Muscle of leg (tissue), 11 donors: ENCODE data around the gene AKR1C4. TPM values are rescaled to one million over a fixed set of nuclear protein-coding genes. Genes with fewer than 3 reads are reported as not detected.
"Not testable (repeated sequence)": the region's sequence is repeated elsewhere in the genome, so short reads cannot be mapped to it uniquely, and the experiment has no call there.

ENCODE experiments used
- DNase-seq: peaks from one replicate; pipeline ENCODE4 v3.0.0; 2013
- H3K27ac ChIP-seq: one replicate; pipeline ENCODE4 v1.5.1; 2013; ENCODE audit warnings: mild to moderate bottlenecking, low read length, control low read depth
- H3K27me3 ChIP-seq: one replicate; pipeline ENCODE4 v1.6.1; 2013; ENCODE audit warnings: low read length; ENCODE audit not compliant: control insufficient read depth, insufficient read depth
- H3K36me3 ChIP-seq: one replicate; pipeline ENCODE4 v1.6.1; 2013; ENCODE audit warnings: low read length; ENCODE audit not compliant: control insufficient read depth, insufficient read depth
- H3K4me1 ChIP-seq: one replicate; pipeline ENCODE4 v1.6.1; 2013; ENCODE audit warnings: low read length; ENCODE audit not compliant: control insufficient read depth, insufficient read depth
- H3K4me3 ChIP-seq: one replicate; pipeline ENCODE4 v1.5.1; 2013; ENCODE audit warnings: low read length, control low read depth
- H3K9me3 ChIP-seq: replicated peaks from 2 replicates; pipeline ENCODE4 v1.6.1; 2013; ENCODE audit warnings: low read depth, low read length; ENCODE audit not compliant: control insufficient read depth
- WGBS: methylation state at CpG from one replicate; pipeline ENCODE4 v1.1.5; 2013; ENCODE audit warnings: missing lambda C conversion rate; ENCODE audit not compliant: insufficient coverage; 5-methylcytosine and 5-hydroxymethylcytosine counted together
- polyA plus RNA-seq, 8 donors: library from polyadenylated mRNA; unstranded; fragments of 120-200 nt; gene quantifications; one replicate each; pipeline versions ENCODE4 v1.2.1 to v1.2.3, GENCODE V29; 2013; ENCODE audit warnings: inconsistent platforms in 1 of 8, low replicate concordance in 1 of 8; ENCODE audit not compliant: insufficient read length in 8 of 8, insufficient read depth in 1 of 8
- total RNA-seq: library from RNA; stranded (reverse); fragments of 120-200 nt; gene quantifications from one replicate; pipeline ENCODE4 v1.2.4, GENCODE V29; 2013

Gene AKR1C4
- total and polyA plus RNA-seq, 9 donors: not detected

- no peak for DNase-seq
- no CpG with 5 or more reads among the region's 3 CpGs for WGBS
- no peaks in the 10 kb centered on the region for H3K27me3 ChIP-seq
- no peak overlapping the region for H3K27ac ChIP-seq
- H3K4me1 ChIP-seq: no peaks in the 10 kb centered on the region
- no peak overlapping the region for H3K4me3 ChIP-seq
- H3K9me3 ChIP-seq: peaks cover 2% of the 10 kb centered on the region
- H3K36me3 ChIP-seq: no peaks in the 10 kb centered on the region
Observed at GRCh38 chr10:5198386-5198785, 1.7 kb downstream of the AKR1C4 start.

GRCh38 chr10:5199398-5199797 lies 2.8 kb downstream of the AKR1C4 start:
- no peak for DNase-seq
- Histone ChIP-seq H3K9me3 (peaks cover 4% of the 10 kb centered on the region), H3K4me1 (no peaks in the 10 kb centered on the region), H3K27ac (no peak overlapping the region), H3K27me3 (no peaks in the 10 kb centered on the region), H3K4me3 (no peak overlapping the region), H3K36me3 (no peaks in the 10 kb centered on the region)
- 76% methylated on average over 8 of the region's 8 CpGs for WGBS

- no peak for DNase-seq
- Histone ChIP-seq H3K4me3 (no peak overlapping the region), H3K27ac (no peak overlapping the region), H3K36me3 (no peaks in the 10 kb centered on the region), H3K9me3 (peaks cover 4% of the 10 kb centered on the region), H3K4me1 (no peaks in the 10 kb centered on the region), H3K27me3 (no peaks in the 10 kb centered on the region)
- 86% methylated on average over 2 of the region's 6 CpGs for WGBS
Observed at GRCh38 chr10:5206799-5207198, 10.2 kb downstream of the AKR1C4 start.

GRCh38 chr10:5209776-5210175 lies 13.1 kb downstream of the AKR1C4 start:
- H3K27ac ChIP-seq, H3K9me3 ChIP-seq, H3K36me3 ChIP-seq, H3K4me3 ChIP-seq, DNase-seq, H3K27me3 ChIP-seq, H3K4me1 ChIP-seq: not testable (repeated sequence)
- WGBS: no CpG with 5 or more reads among the region's 1 CpG

GRCh38 chr10:5210261-5210660 lies 13.6 kb downstream of the AKR1C4 start:
- H3K27ac ChIP-seq, H3K4me3 ChIP-seq, H3K4me1 ChIP-seq, H3K27me3 ChIP-seq, DNase-seq, H3K36me3 ChIP-seq, H3K9me3 ChIP-seq: not testable (repeated sequence)
- no CpG with 5 or more reads among the region's 1 CpG for WGBS

DNA sequence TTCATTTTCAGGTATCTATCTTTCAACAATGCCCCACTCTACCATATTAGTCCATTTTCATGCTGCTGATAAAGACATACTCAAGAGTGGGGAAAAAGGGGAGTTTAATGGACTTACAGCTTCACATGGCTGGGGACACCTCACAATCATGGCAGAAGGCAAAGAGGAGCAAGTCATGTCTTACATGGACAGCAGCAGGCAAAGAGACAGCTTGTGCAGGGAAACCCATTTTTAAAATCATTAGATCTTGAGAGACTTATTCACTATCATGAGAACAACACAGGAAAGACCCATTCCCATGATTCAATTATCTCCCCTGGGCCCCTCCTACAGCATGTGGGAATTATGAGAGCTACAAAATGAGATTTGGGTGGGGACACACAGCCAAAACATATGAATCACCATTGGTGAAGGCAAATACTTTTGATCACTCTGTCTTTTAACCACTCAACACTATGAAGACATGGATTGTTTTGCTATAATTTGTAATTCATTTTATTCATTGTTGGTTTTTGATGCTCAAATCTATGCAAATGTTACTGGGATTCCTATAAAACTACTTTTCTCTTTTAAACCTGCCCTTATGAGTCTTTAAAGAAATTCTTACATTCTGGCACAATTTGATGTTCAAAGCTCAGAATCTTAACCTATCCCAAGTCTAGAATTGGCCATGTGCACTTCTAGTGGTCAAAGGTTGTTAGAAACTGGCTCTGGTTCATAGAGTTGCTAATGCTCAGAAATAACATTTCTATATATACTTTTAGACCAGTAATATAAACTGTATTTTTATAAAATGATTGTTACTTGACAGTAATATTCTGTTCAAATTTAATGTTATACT lies 15.3 kb downstream of the AKR1C4 start:
- DNase-seq: no peak

GRCh38 chr10:5216801-5217200 lies 20.2 kb downstream of the AKR1C4 start:
- no CpG with 5 or more reads among the region's 2 CpGs for WGBS
- Histone ChIP-seq H3K27ac (no peak overlapping the region), H3K36me3 (no peaks in the 10 kb centered on the region), H3K27me3 (no peaks in the 10 kb centered on the region), H3K9me3 (no peaks in the 10 kb centered on the region), H3K4me3 (no peak overlapping the region), H3K4me1 (no peaks in the 10 kb centered on the region)
- no peak for DNase-seq

More for the DNA sequence above, 15.3 kb downstream of the AKR1C4 start:
- no peak overlapping the region for H3K27ac ChIP-seq
- no peaks in the 10 kb centered on the region for H3K4me1 ChIP-seq
- H3K4me3 ChIP-seq: no peak overlapping the region
- H3K36me3 ChIP-seq: no peaks in the 10 kb centered on the region
- H3K27me3 ChIP-seq: no peaks in the 10 kb centered on the region
- no peaks in the 10 kb centered on the region for H3K9me3 ChIP-seq

DNA sequence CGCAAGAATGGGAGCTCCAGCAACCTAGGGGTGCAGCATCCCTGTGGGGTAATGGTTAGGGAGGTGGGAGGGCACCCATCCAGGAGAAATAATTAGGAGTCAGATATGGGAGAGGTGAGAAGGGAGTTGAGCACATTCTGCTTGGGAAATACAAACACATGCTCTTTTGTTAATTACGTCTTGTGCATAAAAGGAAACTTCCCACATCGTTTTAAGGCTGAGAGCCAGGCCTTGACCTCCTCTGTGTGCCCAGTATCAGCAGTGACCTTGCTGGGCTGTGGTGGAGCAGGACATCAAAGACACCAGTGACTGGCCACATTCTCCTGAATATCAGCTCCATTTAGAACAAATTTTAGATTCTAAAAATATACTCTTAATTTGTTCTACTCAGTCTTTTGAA lies 22.6 kb downstream of the AKR1C4 start:
- 54% methylated on average over 2 of the region's 3 CpGs for WGBS
- no peak for DNase-seq
- H3K9me3 ChIP-seq: no peaks in the 10 kb centered on the region

DNA sequence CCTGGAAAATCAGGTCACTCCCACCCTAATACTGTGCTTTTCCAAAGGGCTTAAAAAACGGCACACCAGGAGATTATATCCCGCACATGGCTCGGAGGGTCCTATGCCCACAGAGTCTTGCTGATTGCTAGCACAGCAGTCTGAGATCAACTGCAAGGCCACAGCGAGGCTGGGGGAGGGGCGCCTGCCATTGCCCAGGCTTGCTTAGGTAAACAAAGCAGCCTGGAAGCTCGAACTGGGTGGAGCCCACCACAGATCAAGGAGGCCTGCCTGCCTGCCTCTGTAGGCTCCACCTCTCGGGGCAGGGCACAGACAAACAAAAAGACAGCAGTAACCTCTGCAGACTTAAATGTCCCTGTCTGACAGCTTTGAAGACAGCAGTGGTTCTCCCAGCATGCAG lies 26.3 kb downstream of the AKR1C4 start:
- H3K9me3 ChIP-seq, H3K27me3 ChIP-seq, H3K4me1 ChIP-seq, DNase-seq, H3K36me3 ChIP-seq, H3K4me3 ChIP-seq, H3K27ac ChIP-seq: not testable (repeated sequence)
- WGBS: 90% methylated on average over 6 of the region's 7 CpGs

More for the DNA sequence above, 22.6 kb downstream of the AKR1C4 start:
- H3K4me1 ChIP-seq: no peaks in the 10 kb centered on the region
- H3K27me3 ChIP-seq: no peaks in the 10 kb centered on the region
- no peak overlapping the region for H3K4me3 ChIP-seq
- no peaks in the 10 kb centered on the region for H3K36me3 ChIP-seq
- no peak overlapping the region for H3K27ac ChIP-seq

DNA sequence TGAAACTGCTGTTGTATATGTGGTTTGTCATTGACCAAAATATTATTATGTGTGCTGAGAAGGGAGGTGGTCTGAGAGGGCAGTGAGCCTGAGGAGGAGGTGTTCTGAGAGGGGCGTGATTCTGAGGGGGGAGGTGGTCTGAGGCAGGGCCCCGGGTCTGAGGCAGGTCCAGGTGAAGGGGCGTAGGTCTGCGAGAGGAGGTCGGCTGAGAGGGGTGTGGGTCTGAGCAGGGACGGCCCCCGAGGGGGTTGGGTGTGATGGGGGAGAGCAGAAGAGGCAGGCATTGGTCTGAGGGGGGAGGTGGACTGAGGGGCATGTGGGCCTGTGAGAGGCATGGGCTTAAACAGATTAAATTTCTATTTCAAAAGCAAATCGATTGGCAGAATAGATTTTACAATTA lies 32.4 kb downstream of the AKR1C4 start:
- H3K9me3 ChIP-seq: no peaks in the 10 kb centered on the region
- no peak overlapping the region for H3K4me3 ChIP-seq
- H3K27me3 ChIP-seq: no peaks in the 10 kb centered on the region
- no peak for DNase-seq
- H3K4me1 ChIP-seq: no peaks in the 10 kb centered on the region
- 91% methylated on average over 7 of the region's 8 CpGs for WGBS
- no peaks in the 10 kb centered on the region for H3K36me3 ChIP-seq
- no peak overlapping the region for H3K27ac ChIP-seq

- no peak overlapping the region for H3K4me3 ChIP-seq
- H3K27ac ChIP-seq: no peak overlapping the region
- no peaks in the 10 kb centered on the region for H3K27me3 ChIP-seq
- no peak for DNase-seq
- H3K4me1 ChIP-seq: no peaks in the 10 kb centered on the region
- WGBS: 75% methylated on average over 1 of the region's 2 CpGs
- no peaks in the 10 kb centered on the region for H3K36me3 ChIP-seq
- H3K9me3 ChIP-seq: no peaks in the 10 kb centered on the region
Observed at GRCh38 chr10:5233324-5233723, 36.7 kb downstream of the AKR1C4 start.
